ENCODE results near the gene KIAA0825.
"Not testable (repeated sequence)": the region's sequence is repeated elsewhere in the genome, so short reads cannot be mapped to it uniquely, and the experiment has no call there.

The KIAA0825 gene

DNA sequence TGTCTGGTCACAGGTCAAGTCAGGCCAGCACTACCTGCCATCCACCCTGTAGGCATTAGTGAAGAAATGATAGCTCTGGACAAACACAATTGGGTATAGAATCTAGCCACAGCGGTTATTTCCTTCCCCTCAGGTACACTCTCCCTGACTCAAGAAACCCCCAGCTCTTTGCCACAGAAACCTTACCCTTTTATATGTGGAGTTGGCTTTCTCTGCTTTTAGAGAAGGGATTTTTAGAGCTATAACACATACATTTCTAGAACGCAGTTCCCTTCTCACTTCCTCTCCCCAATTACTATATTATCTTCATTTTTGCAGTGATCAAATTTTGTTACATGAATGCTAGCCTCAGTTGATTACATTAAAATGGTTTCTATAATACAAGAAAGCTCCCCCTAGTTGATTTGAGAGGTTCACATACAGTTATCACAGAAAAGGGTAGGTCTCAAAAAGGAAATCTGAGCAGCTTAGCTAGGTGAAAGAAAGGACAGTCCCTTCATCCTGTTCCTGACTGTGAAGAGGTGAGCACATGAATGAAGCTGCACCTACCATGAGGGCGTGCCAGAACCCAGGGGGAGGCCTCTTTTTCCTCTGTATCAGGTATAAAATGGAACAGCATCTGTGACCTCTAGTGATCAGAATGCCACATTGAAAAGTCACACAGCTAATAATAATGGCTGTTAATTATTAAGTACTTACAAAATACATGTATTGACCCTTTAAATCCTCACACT, 425.6 kb downstream of the KIAA0825 start:
- in situ Hi-C loops (cut with MboI; ENCODE audit: low sequenced_read_pairs): no loop called here

DNA sequence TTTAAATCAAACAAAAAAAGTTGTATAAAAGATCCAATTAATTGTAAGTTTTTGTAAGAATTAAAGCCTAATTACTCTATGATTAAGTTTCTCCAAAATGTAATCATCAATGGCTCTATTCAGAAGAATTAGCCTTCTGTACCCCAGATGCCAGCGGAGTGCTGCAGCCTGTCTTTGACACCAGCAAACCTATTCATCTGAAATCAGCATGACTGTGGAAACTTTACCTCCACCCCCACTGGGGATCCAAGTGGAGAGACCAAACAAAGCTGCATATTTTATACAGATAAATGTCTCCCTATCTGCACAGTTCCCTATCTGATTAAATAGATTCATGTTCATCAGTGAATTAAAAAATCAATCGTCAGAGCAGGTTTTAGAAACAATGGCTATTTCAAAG, 426.8 kb downstream of the KIAA0825 start:
- in situ Hi-C loops (cut with MboI; ENCODE audit: low sequenced_read_pairs): no loop called here

GRCh38 chr5:94188725-94189124, 429.7 kb downstream of the KIAA0825 start:
- in situ Hi-C loops (cut with MboI; ENCODE audit: low sequenced_read_pairs): no loop called here

DNA sequence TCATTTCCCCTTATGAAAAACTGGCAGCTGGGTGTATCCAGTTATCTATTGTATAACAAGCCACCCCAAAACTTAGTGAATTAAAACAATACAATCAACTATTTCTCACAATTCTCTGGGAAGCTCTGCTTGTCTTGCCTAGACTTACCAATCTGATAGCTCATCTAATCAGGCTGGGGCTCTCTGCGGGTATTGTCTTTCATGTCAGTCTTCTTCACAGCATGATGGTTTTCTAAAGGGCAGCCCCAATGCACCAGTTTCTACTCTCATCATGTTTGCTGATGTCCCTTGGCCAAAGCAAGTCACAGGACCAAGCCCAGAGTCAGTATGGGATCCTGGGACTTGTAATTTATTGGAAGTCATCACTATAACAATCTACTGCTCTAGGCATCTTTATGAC, 433.5 kb downstream of the KIAA0825 start:
- in situ Hi-C loops (cut with MboI; ENCODE audit: low sequenced_read_pairs): no loop called here

DNA sequence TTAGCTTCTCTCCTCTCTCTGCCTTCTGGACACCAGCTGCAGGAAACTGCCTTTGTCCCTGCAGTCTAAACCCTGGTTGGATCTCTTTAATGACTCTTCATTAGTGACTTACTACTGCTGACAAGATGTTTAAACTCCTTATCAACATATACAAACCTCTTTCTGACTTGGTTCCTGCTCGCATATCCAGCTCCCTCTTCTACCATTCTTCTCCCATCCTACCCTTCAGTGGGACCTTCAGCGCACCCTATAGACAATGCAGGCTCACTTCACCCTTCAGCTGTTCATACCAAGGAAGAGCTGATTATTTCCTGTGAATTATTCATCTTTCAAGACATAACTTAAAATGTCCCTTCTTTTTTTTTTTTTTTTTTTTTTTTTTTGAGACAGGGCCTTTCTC, 436.5 kb downstream of the KIAA0825 start:
- in situ Hi-C loops (cut with MboI; ENCODE audit: low sequenced_read_pairs): no loop called here

DNA sequence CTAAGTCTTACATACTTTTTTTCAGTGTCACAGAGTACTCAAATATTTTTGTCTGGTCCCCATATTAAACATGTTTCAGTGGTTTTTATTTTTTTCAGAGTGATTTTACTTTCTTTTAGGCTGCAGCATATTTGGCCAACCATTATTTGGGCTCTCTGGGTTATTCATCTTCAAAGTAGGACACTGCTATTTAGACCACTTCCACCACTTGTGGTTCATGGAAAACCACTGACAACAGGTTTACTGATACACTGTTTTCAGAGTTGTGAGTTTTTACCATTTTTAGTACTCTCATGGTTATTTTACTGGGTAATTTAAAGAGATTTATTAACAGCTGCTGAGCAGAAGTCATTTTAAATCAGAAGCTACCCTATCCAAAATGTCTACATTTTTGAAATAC, 437.6 kb downstream of the KIAA0825 start:
- in situ Hi-C loops (cut with MboI; ENCODE audit: low sequenced_read_pairs): no loop called here

DNA sequence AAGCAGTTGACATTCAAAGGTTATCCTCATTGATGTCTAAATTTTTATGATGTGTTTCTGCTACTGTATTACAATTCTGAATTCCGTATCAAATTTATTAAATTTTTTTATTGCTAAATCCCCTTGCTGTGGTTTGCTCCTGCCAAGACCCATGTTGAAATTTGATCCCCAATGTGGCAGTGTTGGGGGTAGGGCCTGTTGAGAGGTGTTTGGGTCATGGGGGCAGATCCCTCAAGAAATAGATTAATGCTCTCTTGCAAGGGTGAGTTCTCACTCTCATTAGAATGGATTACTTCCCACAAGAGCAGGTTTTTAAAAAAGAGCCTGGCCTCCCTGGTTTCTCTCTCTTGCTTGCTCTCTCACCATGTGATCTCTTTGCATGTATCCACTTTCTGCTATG, 442.5 kb downstream of the KIAA0825 start:
- in situ Hi-C loops (cut with MboI; ENCODE audit: low sequenced_read_pairs): no loop called here

DNA sequence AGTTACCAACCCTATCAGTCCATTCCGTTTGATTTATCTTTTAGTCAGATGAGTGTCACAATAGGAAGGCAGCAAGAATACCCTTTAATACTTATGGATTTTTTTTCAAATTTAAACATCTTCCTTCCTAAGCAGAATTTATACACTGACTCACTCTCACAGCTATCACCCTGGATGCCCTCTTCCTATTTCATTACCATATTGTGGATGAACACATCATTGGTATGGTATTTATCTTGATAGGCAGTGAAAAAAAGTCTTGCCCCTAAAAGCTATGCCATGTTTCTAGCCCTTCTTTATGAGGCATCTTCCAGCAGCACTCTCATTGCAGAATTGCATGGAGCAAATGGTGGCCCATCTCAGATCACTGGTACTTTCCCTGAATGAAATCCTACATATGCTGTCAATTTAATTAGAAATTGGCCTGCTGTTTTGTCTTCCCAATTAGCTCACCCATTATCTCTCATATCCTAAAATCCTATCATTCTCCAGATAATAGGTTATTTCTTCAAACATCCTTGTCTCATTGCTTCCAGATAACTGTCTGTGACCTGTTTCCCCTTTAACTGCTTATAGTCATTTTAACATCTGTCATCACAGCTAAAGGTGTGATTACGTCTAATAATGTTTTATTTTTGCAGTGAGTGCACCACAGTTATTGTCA, 443.5 kb downstream of the KIAA0825 start:
- in situ Hi-C loops (cut with MboI; ENCODE audit: low sequenced_read_pairs): no loop called here

DNA sequence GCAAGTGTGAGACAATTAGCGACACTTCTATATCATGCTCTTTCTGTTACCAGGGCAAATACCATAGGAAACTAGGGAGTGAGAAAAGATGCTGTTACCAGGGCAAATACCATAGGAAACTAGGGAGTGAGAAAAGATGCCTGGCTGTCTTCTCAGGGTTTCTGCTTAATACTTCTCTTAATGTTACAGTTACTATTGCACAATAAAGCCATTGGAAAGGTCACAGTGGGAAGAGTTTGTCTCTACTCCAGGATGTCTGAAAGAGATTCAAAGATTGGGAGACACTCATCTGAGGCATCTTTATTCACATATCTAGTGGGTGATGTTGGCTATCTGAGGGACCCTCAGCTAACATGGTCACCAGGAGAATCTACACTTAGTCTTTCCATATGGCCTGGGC, 445.3 kb downstream of the KIAA0825 start:
- in situ Hi-C loops (cut with MboI; ENCODE audit: low sequenced_read_pairs): no loop called here

GRCh38 chr5:94171070-94171469, 447.3 kb downstream of the KIAA0825 start:
- in situ Hi-C loops (cut with MboI; ENCODE audit: low sequenced_read_pairs): not testable (repeated sequence)

- in situ Hi-C loops (cut with MboI; ENCODE audit: low sequenced_read_pairs): not testable (repeated sequence)
Measured at GRCh38 chr5:94170158-94170557, 448.2 kb downstream of the KIAA0825 start.

DNA sequence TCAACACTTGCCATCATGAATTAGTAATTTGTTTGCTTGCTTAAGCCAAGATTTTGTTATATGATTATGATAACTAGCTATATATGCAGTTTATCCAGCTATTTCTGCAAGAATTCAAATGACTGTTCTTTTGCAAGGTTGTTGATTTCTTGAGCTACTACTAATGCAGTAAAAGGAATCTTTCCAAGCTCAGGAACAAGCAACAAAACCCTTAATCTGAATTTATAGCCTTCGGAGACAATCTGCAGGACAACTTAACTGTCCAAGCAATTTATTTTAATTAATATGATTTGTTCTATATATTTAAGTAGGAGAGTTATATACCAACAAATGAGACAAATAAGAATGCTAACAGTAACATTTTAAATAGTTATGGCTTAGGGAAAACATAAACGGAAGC, 450.3 kb downstream of the KIAA0825 start:
- in situ Hi-C loops (cut with MboI; ENCODE audit: low sequenced_read_pairs): no loop called here

DNA sequence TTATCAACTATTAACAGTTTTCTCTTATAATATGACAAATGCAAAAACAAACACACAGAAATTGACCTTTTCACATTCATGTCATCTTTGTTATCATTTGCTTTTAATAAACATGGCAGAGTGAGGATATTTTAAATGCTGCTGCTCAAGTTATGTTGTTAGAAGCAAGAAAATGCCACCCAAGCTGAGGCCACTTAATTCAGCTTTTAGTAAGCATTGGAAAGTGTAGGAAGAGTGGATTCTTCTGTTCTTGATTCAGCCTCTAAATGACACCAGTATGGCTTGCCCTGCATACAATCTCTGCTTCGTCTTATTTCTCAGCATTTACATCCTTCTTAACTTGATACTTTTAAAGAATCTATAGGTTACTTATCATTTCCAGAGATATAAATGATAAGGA, 456.6 kb downstream of the KIAA0825 start:
- in situ Hi-C loops (cut with MboI; ENCODE audit: low sequenced_read_pairs): no loop called here

DNA sequence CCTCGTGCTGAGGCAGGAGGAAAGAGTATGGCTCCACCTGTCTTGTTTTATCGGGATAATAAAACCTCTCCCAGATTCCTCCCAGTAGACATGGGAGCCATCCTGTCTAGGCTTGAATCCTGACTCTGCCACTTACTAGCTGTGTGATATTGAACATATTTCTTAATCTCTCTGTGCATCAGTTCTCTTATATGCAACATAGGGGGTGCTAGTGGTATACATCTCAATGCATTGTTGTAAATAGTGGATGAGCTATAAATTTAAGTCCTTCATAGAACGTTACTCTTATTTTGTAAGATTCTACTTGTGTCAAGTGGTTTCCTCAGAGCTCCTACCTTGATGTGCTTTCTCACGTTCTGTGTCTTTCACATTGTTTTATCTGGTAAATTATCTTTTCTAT, 459.3 kb downstream of the KIAA0825 start:
- in situ Hi-C loops (cut with MboI; ENCODE audit: low sequenced_read_pairs): no loop called here

- in situ Hi-C loops (cut with MboI; ENCODE audit: low sequenced_read_pairs): no loop called here
Measured at GRCh38 chr5:94157704-94158539, 460.5 kb downstream of the KIAA0825 start.

DNA sequence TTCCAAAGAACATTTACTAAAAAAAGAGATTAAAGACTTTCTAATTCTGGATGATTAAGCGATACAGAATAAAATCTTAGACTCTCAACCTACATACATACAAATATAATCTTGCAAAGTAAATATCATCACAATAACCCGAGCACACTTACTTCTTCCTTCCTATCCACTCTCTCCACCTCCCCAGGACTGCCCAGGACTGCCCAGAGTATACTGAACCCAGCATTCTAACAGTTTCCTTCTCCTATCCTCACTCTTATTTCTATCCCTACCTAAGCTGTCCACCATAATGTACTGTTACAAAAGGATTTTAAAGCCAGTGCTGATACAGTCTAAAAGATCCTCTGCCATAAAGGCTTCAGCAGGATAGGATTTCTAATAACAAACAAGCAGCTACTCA, 463.7 kb downstream of the KIAA0825 start:
- in situ Hi-C loops (cut with MboI; ENCODE audit: low sequenced_read_pairs): no loop called here

DNA sequence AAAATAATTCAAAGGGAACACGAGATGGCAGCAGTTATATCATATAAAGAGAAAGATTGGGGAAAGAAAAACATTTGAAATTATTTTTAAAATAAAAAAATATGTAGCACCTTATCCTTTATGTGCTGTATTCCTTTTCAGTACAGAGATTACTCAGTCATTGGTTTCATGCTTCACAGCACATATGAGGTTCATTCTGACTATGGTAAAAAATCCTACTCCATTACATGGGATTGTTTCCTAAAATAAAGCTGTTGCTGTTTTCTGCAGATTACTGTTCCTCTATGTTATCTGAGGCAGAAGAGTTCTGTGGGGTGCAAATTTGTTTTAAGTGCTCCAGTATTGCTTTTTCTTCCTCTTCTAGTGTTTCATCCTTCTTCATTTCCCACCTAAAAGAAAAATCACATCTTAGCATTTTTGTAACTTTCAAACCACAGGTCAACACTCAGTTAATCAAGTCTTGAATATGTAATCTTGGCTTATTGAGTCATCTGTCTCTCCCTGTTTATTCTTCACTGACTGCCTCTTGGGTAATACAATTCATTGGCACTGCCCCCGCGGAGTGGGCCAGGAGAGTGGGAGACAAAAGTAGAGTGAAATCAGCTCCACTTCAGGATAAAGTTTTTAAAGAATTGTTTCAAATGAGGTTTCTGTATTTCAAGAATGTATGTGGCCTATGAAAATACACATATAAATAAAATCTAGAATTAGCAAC, 464.5 kb downstream of the KIAA0825 start:
- in situ Hi-C loops (cut with MboI; ENCODE audit: low sequenced_read_pairs): no loop called here

GRCh38 chr5:94143621-94144020, 474.8 kb downstream of the KIAA0825 start:
- in situ Hi-C loops (cut with MboI; ENCODE audit: low sequenced_read_pairs): not testable (repeated sequence)

GRCh38 chr5:94140300-94140699, 478.1 kb downstream of the KIAA0825 start:
- in situ Hi-C loops (cut with MboI; ENCODE audit: low sequenced_read_pairs): no loop called here

GRCh38 chr5:94130077-94130476, 488.3 kb downstream of the KIAA0825 start:
- in situ Hi-C loops (cut with MboI; ENCODE audit: low sequenced_read_pairs): no loop called here

- in situ Hi-C loops (cut with MboI; ENCODE audit: low sequenced_read_pairs): no loop called here
Measured at GRCh38 chr5:94125107-94125506, 493.3 kb downstream of the KIAA0825 start.

Data from hTERT RPE-1 (cell line).